Measurements from ENCODE around the gene PTPN14.

DNA sequence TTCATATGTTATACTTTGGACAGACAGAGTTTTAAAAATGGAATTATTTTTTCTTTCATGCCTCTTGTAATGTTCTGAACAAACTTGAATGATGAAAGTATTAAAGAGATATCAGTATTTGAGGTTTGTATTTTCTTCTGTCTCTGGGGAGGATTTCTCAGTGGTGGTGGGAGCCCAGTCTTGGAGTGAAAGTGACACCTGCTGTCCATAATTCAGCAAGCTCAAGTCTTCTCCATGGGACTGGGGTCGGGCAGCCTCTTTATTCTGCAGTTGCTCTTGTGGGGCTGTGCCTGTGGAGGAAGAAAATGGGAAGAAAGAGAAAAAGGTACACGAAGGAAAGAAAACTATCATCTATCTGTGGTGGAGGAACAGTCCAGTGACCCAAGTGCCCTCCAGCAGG is 214.4 kb downstream of the PTPN14 start:
- TF ChIP-seq, protein P1, sequence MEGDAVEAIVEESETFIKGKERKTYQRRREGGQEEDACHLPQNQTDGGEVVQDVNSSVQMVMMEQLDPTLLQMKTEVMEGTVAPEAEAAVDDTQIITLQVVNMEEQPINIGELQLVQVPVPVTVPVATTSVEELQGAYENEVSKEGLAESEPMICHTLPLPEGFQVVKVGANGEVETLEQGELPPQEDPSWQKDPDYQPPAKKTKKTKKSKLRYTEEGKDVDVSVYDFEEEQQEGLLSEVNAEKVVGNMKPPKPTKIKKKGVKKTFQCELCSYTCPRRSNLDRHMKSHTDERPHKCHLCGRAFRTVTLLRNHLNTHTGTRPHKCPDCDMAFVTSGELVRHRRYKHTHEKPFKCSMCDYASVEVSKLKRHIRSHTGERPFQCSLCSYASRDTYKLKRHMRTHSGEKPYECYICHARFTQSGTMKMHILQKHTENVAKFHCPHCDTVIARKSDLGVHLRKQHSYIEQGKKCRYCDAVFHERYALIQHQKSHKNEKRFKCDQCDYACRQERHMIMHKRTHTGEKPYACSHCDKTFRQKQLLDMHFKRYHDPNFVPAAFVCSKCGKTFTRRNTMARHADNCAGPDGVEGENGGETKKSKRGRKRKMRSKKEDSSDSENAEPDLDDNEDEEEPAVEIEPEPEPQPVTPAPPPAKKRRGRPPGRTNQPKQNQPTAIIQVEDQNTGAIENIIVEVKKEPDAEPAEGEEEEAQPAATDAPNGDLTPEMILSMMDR (IDR thresholded peaks at IDR 0.05; ENCODE audit: low read depth, low read length) = no peak
- TF ChIP-seq POLR2A (IDR thresholded peaks at IDR 0.05; ENCODE audit: extremely low read depth, insufficient read length) = no peak
- TF ChIP-seq, protein P2, sequence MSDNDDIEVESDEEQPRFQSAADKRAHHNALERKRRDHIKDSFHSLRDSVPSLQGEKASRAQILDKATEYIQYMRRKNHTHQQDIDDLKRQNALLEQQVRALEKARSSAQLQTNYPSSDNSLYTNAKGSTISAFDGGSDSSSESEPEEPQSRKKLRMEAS (IDR thresholded peaks at IDR 0.05; ENCODE audit: low read depth, low read length) = no peak

Measured in NB4 (cell line).